GM12873 (cell line): ENCODE data around the gene RPS21.

ENCODE experiments used
- TF ChIP-seq, protein P1 (sequence below): IDR thresholded peaks from 2 replicates; pipeline ENCODE4 v1.5.1; 2012; ENCODE audit warnings: low read depth, mild to moderate bottlenecking, moderate library complexity, low read length, control low read depth; ENCODE audit not compliant: insufficient read depth; ENCODE audit errors: missing control alignments

The RPS21 gene

DNA sequence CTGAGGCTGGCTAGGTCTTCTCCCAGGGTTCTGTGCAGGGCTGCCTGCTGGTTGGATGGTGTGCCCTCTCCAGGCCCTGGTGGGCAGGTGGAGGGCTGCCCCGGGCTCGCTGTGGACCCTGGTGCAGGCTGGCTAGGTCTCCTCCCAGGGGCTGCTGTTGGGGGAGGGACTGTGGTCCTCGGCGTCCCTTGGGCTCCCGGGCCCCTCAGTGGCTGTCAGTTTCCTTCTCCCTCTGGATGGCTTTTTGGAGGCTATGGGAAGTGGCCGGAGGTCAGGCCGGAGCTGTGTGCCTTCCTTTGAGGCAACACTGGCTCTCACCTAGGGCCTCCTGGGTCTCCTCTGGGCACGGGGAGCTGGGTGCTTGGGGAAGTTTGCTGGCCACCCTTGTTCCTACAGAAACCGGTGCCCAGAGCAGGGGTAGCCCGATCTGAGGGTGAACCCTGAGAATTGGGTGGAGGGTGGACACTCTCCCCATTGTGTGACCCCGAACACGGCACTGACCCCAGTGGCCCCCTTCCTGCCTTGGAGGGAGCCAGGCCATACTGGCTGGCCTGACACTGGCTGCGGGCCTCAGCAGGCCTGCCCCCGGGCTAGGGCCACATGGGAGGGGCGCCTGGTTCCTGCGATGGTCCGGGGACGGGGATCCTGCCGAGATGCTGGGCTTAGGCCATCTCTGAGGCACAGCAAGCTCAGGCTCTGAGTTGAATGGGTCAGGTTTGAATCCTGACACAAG lies 24.0 kb downstream of the RPS21 start:
- TF ChIP-seq, protein P1, sequence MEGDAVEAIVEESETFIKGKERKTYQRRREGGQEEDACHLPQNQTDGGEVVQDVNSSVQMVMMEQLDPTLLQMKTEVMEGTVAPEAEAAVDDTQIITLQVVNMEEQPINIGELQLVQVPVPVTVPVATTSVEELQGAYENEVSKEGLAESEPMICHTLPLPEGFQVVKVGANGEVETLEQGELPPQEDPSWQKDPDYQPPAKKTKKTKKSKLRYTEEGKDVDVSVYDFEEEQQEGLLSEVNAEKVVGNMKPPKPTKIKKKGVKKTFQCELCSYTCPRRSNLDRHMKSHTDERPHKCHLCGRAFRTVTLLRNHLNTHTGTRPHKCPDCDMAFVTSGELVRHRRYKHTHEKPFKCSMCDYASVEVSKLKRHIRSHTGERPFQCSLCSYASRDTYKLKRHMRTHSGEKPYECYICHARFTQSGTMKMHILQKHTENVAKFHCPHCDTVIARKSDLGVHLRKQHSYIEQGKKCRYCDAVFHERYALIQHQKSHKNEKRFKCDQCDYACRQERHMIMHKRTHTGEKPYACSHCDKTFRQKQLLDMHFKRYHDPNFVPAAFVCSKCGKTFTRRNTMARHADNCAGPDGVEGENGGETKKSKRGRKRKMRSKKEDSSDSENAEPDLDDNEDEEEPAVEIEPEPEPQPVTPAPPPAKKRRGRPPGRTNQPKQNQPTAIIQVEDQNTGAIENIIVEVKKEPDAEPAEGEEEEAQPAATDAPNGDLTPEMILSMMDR = no peak

GRCh38 chr20:62411479-62412193 lies 24.7 kb downstream of the RPS21 start:
- TF ChIP-seq, protein P1 = no peak

DNA sequence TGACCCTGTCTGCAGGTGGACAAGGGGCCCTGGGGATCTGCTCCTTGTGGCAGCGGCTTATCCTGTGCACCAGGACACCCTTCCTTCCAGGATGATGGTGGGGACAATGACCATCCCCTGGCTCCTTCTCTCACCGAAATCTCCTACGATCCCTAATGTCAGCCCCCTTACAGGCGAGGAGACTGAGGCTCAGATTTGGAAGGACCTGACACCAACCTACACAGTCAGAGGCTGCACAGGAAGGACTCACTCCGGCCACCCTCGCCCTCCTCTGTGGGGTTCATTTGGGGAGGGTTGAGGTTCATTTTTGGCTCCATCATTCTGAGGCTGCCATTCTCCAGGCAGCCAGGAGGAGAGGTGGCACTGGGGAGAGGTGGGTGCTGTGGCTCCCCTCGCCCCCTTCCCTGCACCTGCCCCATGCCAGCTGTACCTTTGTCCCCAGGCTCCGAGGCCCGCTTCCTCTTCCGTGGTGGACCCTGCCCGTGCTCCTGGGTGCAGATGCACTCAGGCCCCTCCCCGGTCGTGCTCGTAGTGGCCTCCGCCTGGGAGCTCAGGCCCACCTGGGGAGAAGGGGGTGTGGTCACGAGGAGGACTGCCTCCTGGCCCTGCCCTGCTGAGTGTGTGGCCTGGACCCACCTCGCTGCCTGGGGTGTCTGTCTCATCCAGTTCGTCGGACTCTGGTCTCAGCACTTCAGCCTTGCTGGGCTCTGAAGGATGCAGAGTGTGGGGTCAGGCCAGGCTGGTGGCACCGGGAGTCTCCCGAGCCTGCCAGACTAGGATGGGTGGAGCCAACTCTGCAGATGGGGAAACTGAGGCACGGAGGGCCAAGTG lies 25.5 kb downstream of the RPS21 start:
- TF ChIP-seq, protein P1 = no peak

- TF ChIP-seq, protein P1 = no peak
Measured at GRCh38 chr20:62413025-62413570, 26.2 kb downstream of the RPS21 start.

GRCh38 chr20:62413896-62414481 lies 27.1 kb downstream of the RPS21 start:
- TF ChIP-seq, protein P1 = peak; percentile 27

GRCh38 chr20:62415354-62416111 lies 28.6 kb downstream of the RPS21 start:
- TF ChIP-seq, protein P1 = no peak
